ENCODE data around the gene ORAI2.

Gene ORAI2

DNA sequence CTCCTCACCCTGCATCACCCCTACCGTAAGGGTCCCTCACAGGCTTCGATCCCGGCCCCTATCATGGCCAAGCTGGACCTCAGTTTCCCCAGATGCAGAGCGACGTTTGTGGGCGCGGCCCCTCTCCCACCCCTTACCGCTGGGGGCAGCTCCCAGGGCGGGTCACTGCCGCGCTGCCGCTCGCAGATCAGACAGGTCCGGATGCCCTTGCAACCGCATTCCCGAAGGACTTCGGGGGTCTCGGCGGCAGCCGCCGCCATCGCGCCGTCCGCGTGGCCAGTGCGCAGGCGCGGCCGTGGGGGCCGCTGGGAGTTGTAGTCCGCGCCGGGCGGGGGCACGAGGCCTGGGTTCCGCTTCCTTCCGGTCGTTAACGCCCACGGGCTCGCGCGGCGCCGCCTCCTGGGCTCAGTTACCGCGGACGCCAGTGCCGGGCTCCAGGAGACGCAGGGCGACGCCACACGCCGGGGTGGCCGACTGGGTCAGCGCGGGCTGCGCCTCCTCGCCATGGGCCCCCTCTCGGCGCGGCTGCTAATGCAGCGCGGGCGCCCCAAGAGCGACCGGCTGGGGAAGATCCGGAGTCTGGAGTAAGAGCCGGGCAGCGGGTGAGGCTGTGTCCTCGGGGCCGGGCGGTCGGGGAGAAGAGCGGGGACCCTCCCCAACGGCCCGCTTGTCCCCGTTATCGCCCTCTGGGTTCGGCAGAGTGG is 31.4 kb downstream of the ORAI2 start, which contains the start of the genes ALKBH4 and LRWD1:
TSS of gene ALKBH4 (minus strand) at position 287 of the 704 bp plus-strand sequence. CDS start at position 260, 27 bp downstream.
TSS of gene LRWD1 (plus strand) at position 408 of the 704 bp plus-strand sequence. CDS start at position 505, 97 bp downstream.
- Histone ChIP-seq H3K36me3 (ENCODE audit: low read depth) (peaks cover 7% of the 10 kb centered on the region), H3K27ac (ENCODE audit: poor library complexity, severe bottlenecking) (peak within 1 kb of the TSS; percentile 30), H3K4me3 (ENCODE audit: severe bottlenecking) (peak within 1 kb of the TSS; percentile 86), H3K4me1 (ENCODE audit: insufficient read depth, poor library complexity, severe bottlenecking) (no peaks in the 10 kb centered on the region), H3K27me3 (ENCODE audit: insufficient read depth, poor library complexity, severe bottlenecking) (no peaks in the 10 kb centered on the region), H3K9me3 (ENCODE audit: severe bottlenecking) (no peaks in the 10 kb centered on the region)
- DNase-seq (ENCODE audit: low spot score) (peak; percentile 90), ATAC-seq (ENCODE audit: low read depth) (peak; percentile 86)
- TF ChIP-seq, protein P1, sequence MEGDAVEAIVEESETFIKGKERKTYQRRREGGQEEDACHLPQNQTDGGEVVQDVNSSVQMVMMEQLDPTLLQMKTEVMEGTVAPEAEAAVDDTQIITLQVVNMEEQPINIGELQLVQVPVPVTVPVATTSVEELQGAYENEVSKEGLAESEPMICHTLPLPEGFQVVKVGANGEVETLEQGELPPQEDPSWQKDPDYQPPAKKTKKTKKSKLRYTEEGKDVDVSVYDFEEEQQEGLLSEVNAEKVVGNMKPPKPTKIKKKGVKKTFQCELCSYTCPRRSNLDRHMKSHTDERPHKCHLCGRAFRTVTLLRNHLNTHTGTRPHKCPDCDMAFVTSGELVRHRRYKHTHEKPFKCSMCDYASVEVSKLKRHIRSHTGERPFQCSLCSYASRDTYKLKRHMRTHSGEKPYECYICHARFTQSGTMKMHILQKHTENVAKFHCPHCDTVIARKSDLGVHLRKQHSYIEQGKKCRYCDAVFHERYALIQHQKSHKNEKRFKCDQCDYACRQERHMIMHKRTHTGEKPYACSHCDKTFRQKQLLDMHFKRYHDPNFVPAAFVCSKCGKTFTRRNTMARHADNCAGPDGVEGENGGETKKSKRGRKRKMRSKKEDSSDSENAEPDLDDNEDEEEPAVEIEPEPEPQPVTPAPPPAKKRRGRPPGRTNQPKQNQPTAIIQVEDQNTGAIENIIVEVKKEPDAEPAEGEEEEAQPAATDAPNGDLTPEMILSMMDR (IDR thresholded peaks at IDR 0.05; ENCODE audit: poor library complexity, severe bottlenecking), result peak; percentile 20

DNA sequence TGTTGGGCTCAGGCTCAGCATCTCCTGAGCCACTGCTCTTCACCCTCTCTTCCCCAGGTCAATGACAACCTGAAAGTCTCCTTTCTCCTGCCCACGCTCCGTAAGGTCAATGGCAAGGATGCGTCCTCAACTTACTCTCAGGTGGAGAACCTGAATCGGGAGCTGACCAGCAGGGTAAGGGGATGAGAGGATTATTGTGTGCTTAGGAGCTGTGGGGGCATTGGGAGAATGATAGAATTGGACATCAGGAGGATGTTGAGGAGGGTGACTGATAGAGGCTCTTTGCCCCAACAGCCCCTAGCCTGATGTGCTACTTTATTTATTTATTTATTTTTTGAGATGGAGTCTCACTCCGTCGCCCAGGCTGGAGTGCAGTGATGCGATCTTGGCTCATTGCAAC is 32.7 kb downstream of the ORAI2 start:
- no peaks in the 10 kb centered on the region for H3K27me3 ChIP-seq (ENCODE audit: insufficient read depth, poor library complexity, severe bottlenecking)
- H3K4me3 ChIP-seq (ENCODE audit: severe bottlenecking), result no peak overlapping the region
- TF ChIP-seq, protein P1 (IDR thresholded peaks at IDR 0.05; ENCODE audit: poor library complexity, severe bottlenecking), result no peak
- H3K4me1 ChIP-seq (ENCODE audit: insufficient read depth, poor library complexity, severe bottlenecking), result no peaks in the 10 kb centered on the region
- H3K27ac ChIP-seq (ENCODE audit: poor library complexity, severe bottlenecking), result no peak overlapping the region
- DNase-seq (ENCODE audit: low spot score), result no peak
- H3K36me3 ChIP-seq (ENCODE audit: low read depth), result peaks cover 14% of the 10 kb centered on the region
- ATAC-seq (ENCODE audit: low read depth), result no peak
- H3K9me3 ChIP-seq (ENCODE audit: severe bottlenecking), result no peaks in the 10 kb centered on the region

DNA sequence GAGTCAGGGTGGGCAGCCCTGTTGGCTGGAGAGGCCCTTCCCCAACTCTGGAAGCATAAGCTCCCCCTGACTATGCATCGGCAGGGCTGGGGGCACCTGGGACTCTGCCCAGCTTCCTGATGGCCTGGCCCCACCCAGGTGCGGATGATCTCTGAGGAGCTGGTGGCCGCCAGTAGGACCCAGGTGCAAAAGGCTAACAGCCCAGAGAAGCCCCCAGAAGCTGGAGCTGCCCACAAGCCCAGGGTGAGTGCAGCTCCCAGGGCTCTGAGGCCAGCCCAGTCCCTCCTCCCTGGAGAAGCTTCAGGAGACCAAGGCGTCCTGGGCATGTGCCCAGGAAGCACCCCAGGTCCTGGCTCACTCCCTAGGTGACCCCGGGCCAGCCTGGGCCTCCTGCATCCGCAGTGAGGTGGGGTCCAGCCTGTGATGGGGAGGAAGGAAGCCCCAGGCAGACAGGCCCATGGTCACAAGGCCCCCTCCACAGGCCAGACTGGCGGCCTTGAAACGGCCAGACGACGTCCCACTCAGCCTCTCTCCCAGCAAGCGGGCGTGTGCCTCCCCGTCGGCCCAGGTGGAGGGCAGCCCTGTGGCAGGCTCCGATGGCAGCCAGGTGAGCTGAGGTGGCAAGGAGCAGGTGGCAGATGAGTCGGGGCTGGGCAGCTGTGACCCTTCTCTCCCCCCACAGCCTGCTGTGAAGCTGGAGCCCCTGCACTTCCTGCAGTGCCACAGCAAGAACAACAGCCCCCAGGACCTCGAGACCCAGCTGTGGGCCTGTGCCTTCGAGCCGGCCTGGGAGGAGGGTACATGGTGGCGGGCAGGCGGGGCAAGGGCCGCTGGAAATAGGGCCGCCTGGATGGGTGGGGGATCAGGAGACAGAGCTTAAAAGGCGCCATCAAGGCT is 34.5 kb downstream of the ORAI2 start:
- Histone ChIP-seq H3K36me3 (ENCODE audit: low read depth) (peaks cover 18% of the 10 kb centered on the region), H3K27me3 (ENCODE audit: insufficient read depth, poor library complexity, severe bottlenecking) (no peaks in the 10 kb centered on the region), H3K4me1 (ENCODE audit: insufficient read depth, poor library complexity, severe bottlenecking) (no peaks in the 10 kb centered on the region), H3K27ac (ENCODE audit: poor library complexity, severe bottlenecking) (no peak overlapping the region), H3K9me3 (ENCODE audit: severe bottlenecking) (no peaks in the 10 kb centered on the region), H3K4me3 (ENCODE audit: severe bottlenecking) (no peak overlapping the region)
- ATAC-seq (ENCODE audit: low read depth), result no peak
- peak; percentile 45 for DNase-seq (ENCODE audit: low spot score)
- TF ChIP-seq, protein P1 (IDR thresholded peaks at IDR 0.05; ENCODE audit: poor library complexity, severe bottlenecking), result no peak

DNA sequence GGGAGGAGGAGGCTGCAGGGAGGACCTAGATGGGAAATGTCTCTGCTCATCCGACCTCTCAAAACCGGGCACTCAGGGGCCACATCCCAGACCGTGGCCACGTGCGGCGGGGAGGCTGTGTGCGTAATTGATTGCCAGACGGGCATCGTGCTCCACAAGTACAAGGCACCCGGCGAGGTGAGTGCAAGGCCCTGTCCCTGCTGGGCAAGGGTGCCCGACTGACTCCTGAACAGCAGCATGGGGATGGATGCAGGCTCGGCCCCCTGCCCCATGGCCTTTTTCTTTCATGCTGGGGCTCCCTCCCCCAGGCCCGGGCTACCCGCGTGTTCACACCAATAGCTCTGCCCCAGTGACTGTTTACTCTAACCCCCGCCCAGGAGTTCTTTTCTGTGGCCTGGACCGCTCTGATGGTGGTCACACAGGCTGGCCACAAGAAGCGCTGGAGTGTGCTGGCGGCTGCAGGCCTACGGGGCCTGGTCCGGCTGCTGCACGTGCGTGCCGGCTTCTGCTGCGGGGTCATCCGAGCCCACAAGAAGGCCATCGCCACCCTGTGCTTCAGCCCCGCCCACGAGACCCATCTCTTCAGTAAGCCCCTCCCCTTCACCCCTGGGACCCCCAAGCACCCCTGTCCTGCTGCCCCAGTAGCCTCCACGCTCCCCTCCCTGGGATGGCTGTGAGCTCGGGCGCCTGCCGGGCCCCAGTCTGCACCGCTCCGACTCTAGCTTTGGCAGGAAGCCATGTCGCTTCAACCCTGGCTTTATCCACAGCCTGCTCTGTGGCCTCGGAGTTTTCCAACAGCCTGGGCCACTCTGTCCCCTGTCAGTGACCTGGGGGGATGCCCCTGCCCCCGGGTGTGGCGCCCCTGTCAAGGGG is 35.3 kb downstream of the ORAI2 start:
- no peak for ATAC-seq (ENCODE audit: low read depth)

More for the DNA sequence above, 35.3 kb downstream of the ORAI2 start:
- Histone ChIP-seq H3K36me3 (ENCODE audit: low read depth) (peaks cover 25% of the 10 kb centered on the region), H3K9me3 (ENCODE audit: severe bottlenecking) (no peaks in the 10 kb centered on the region), H3K4me1 (ENCODE audit: insufficient read depth, poor library complexity, severe bottlenecking) (no peaks in the 10 kb centered on the region), H3K27me3 (ENCODE audit: insufficient read depth, poor library complexity, severe bottlenecking) (no peaks in the 10 kb centered on the region), H3K4me3 (ENCODE audit: severe bottlenecking) (no peak overlapping the region), H3K27ac (ENCODE audit: poor library complexity, severe bottlenecking) (no peak overlapping the region)
- TF ChIP-seq, protein P1 (IDR thresholded peaks at IDR 0.05; ENCODE audit: poor library complexity, severe bottlenecking), result no peak
- peak; percentile 63 for DNase-seq (ENCODE audit: low spot score)
